GM03348 (cell line): ENCODE measurements around the gene KCNH2.

Experiments
- DNase-seq: peaks from one replicate; pipeline ENCODE4 v3.0.0; 2012; ENCODE audit warnings: low spot score

The KCNH2 gene

GRCh38 chr7:150904011-150904909, 73.9 kb downstream of the KCNH2 start:
- DNase-seq, result no peak

- DNase-seq, result peak; percentile 71
Observed at GRCh38 chr7:150903606-150904005, 74.5 kb downstream of the KCNH2 start.

GRCh38 chr7:150902078-150903033, 75.8 kb downstream of the KCNH2 start:
- no peak for DNase-seq

GRCh38 chr7:150901160-150902035, 76.7 kb downstream of the KCNH2 start:
- no peak for DNase-seq

- DNase-seq, result no peak
Observed at GRCh38 chr7:150900675-150901074, 77.4 kb downstream of the KCNH2 start.

- peak; percentile 90 for DNase-seq
Observed at GRCh38 chr7:150898475-150899011, 79.6 kb downstream of the KCNH2 start.

- no peak for DNase-seq
Observed at GRCh38 chr7:150897502-150898474, 80.3 kb downstream of the KCNH2 start.

GRCh38 chr7:150896562-150897209, 81.4 kb downstream of the KCNH2 start:
- DNase-seq, result no peak

- DNase-seq, result no peak
Observed at GRCh38 chr7:150895809-150896208, 82.3 kb downstream of the KCNH2 start.
